Limb (tissue), 2 donors: ENCODE data around the gene GOLGA6L10.
"Not testable (repeated sequence)": the region's sequence is repeated elsewhere in the genome, so short reads cannot be mapped to it uniquely, and the experiment has no call there.

ENCODE experiments used
- DNase-seq, 2 donors: peaks; one replicate each; pipeline ENCODE4 v3.0.0-alpha.2; 2016; ENCODE audit errors: extremely low spot score in 2 of 2

Gene GOLGA6L10

GRCh38 chr15:82343851-82344250, 5.4 kb downstream of the GOLGA6L10 start:
- not testable (repeated sequence) for DNase-seq

- DNase-seq: not testable (repeated sequence)
These were observed 6.5 kb downstream of the GOLGA6L10 start for GRCh38 chr15:82342632-82343374.

GRCh38 chr15:82338573-82338972, 10.7 kb downstream of the GOLGA6L10 start:
- not testable (repeated sequence) for DNase-seq

- DNase-seq: not testable (repeated sequence)
These were observed 11.2 kb downstream of the GOLGA6L10 start for GRCh38 chr15:82338053-82338452.

GRCh38 chr15:82337051-82337450, 12.2 kb downstream of the GOLGA6L10 start:
- DNase-seq: not testable (repeated sequence)

GRCh38 chr15:82336180-82336647, 13.1 kb downstream of the GOLGA6L10 start:
- not testable (repeated sequence) for DNase-seq

- not testable (repeated sequence) for DNase-seq
These were observed 14.3 kb downstream of the GOLGA6L10 start for GRCh38 chr15:82335006-82335405.

- DNase-seq: not testable (repeated sequence)
These were observed 14.7 kb downstream of the GOLGA6L10 start for GRCh38 chr15:82334554-82334932.

GRCh38 chr15:82333603-82334553, 15.4 kb downstream of the GOLGA6L10 start:
- DNase-seq: peak in 1 of 2 donors; percentile 16

- DNase-seq: peak in 1 of 2 donors; percentile 29
These were observed 16.3 kb downstream of the GOLGA6L10 start for GRCh38 chr15:82332711-82333602.

GRCh38 chr15:82331576-82332304, 17.5 kb downstream of the GOLGA6L10 start:
- not testable (repeated sequence) for DNase-seq

- DNase-seq: not testable (repeated sequence)
These were observed 18.4 kb downstream of the GOLGA6L10 start for GRCh38 chr15:82330921-82331320.

- not testable (repeated sequence) for DNase-seq
These were observed 20.2 kb downstream of the GOLGA6L10 start for GRCh38 chr15:82329039-82329438.

- DNase-seq: not testable (repeated sequence)
These were observed 21.9 kb downstream of the GOLGA6L10 start for GRCh38 chr15:82327372-82327771.

GRCh38 chr15:82326896-82327295, 22.4 kb downstream of the GOLGA6L10 start:
- not testable (repeated sequence) for DNase-seq

- DNase-seq: not testable (repeated sequence)
These were observed 23.6 kb downstream of the GOLGA6L10 start for GRCh38 chr15:82325646-82326045.

- not testable (repeated sequence) for DNase-seq
These were observed 24.4 kb downstream of the GOLGA6L10 start for GRCh38 chr15:82324831-82325230.

- DNase-seq: not testable (repeated sequence)
These were observed 26.8 kb downstream of the GOLGA6L10 start for GRCh38 chr15:82322488-82322887.

GRCh38 chr15:82320861-82321260, 28.4 kb downstream of the GOLGA6L10 start:
- not testable (repeated sequence) for DNase-seq
